Measurements from ENCODE around the gene NME3. TPM values are rescaled to one million over a fixed set of nuclear protein-coding genes. Genes with fewer than 3 reads are reported as not detected.
A peak's percentile ranks its signal among the peaks of the same experiment; 100 is the strongest.

Gene NME3
- 61.9 and 69.7 TPM in 2 replicates for total RNA-seq
- 8.7 and 9.9 TPM in 2 replicates for polyA plus RNA-seq
- 31.5 and 38.8 TPM in 2 replicates for polyA plus RNA-seq (2012)
- 2.4 and 3.9 TPM in 2 replicates for polyA minus RNA-seq (ENCODE audit: low replicate concordance)

GRCh38 chr16:1771188-1771863 is at the start of gene NME3:
Gene NME3, minus strand, starts transcription at chr16:1771543. Its CDS starts 9 bp downstream, at chr16:1771534.
- H3K4me3 ChIP-seq (replicated peaks in 1 of 4; ENCODE audit: control extremely low read depth in 1 of 4, insufficient read depth in 1 of 4, low read depth in 3 of 4, low read length in 4 of 4), result peak within 1 kb of the TSS; percentile 76 to 89 (median 84)
- no peak for TF ChIP-seq CTCF (conservative IDR thresholded peaks at IDR 0.05 in 1 of 2, IDR thresholded peaks at IDR 0.05 in 1 of 2; ENCODE audit: low read depth in 1 of 2, low read length in 2 of 2)
- no peak for TF ChIP-seq EZH2 (IDR thresholded peaks at IDR 0.05; ENCODE audit: low read length, missing control alignments)
- H2AFZ ChIP-seq (ENCODE audit: low read length), result no peak within 1 kb of the TSS
- no peaks in the 10 kb centered on the region for H3K27me3 ChIP-seq (ENCODE audit: control insufficient read depth, insufficient read depth, low read length)
- peaks cover 31% of the 10 kb centered on the region for H3K79me2 ChIP-seq (ENCODE audit: control insufficient read depth, insufficient read depth, low read length)
- H3K27ac ChIP-seq (ENCODE audit: insufficient read depth, low read length), result peak within 1 kb of the TSS; percentile 80
- H4K20me1 ChIP-seq (ENCODE audit: control insufficient read depth, extremely low read depth, insufficient read depth, low read length), result no peaks in the 10 kb centered on the region
- no peaks in the 10 kb centered on the region for H3K9me3 ChIP-seq (ENCODE audit: control insufficient read depth, insufficient read depth, low read depth, low read length)
- peaks cover 28% of the 10 kb centered on the region for H3K36me3 ChIP-seq (ENCODE audit: control insufficient read depth, insufficient read depth, low read length)
- DNase-seq (ENCODE audit: low read depth in 2 of 2), result peak; percentile 69
- peak within 1 kb of the TSS; percentile 85 for H3K9ac ChIP-seq (ENCODE audit: insufficient read depth, low read length)
- H3K4me2 ChIP-seq (ENCODE audit: extremely low read depth, insufficient read depth, low read length), result peak within 1 kb of the TSS; percentile 100
- peaks cover 21% of the 10 kb centered on the region for H3K4me1 ChIP-seq (ENCODE audit: control insufficient read depth, extremely low read depth, insufficient read depth, low read length)

GRCh38 chr16:1820946-1821290 is 49.6 kb upstream of the NME3 start:
- Histone ChIP-seq H2AFZ (ENCODE audit: low read length) (no peak overlapping the region), H3K4me1 (ENCODE audit: control insufficient read depth, extremely low read depth, insufficient read depth, low read length) (no peaks in the 10 kb centered on the region), H3K79me2 (ENCODE audit: control insufficient read depth, insufficient read depth, low read length) (peaks cover 2% of the 10 kb centered on the region), H3K36me3 (ENCODE audit: control insufficient read depth, insufficient read depth, low read length) (peaks cover 8% of the 10 kb centered on the region), H3K4me2 (ENCODE audit: extremely low read depth, insufficient read depth, low read length) (no peak overlapping the region), H3K27me3 (ENCODE audit: control insufficient read depth, insufficient read depth, low read length) (no peaks in the 10 kb centered on the region), H3K27ac (ENCODE audit: insufficient read depth, low read length) (no peak overlapping the region), H3K9me3 (ENCODE audit: control insufficient read depth, insufficient read depth, low read depth, low read length) (no peaks in the 10 kb centered on the region), H3K4me3 (replicated peaks in 1 of 4; ENCODE audit: control extremely low read depth in 1 of 4, insufficient read depth in 1 of 4, low read depth in 3 of 4, low read length in 4 of 4) (no peak overlapping the region), H3K9ac (ENCODE audit: insufficient read depth, low read length) (no peak overlapping the region), H4K20me1 (ENCODE audit: control insufficient read depth, extremely low read depth, insufficient read depth, low read length) (no peaks in the 10 kb centered on the region)
- no peak for DNase-seq (ENCODE audit: low read depth in 2 of 2)
- TF ChIP-seq CTCF (conservative IDR thresholded peaks at IDR 0.05 in 1 of 2, IDR thresholded peaks at IDR 0.05 in 1 of 2; ENCODE audit: low read depth in 1 of 2, low read length in 2 of 2) (no peak), EZH2 (IDR thresholded peaks at IDR 0.05; ENCODE audit: low read length, missing control alignments) (no peak)

- H3K79me2 ChIP-seq (ENCODE audit: control insufficient read depth, insufficient read depth, low read length), result peaks cover 2% of the 10 kb centered on the region
- H2AFZ ChIP-seq (ENCODE audit: low read length), result no peak overlapping the region
- TF ChIP-seq EZH2 (IDR thresholded peaks at IDR 0.05; ENCODE audit: low read length, missing control alignments), result no peak
- no peak for TF ChIP-seq CTCF (conservative IDR thresholded peaks at IDR 0.05 in 1 of 2, IDR thresholded peaks at IDR 0.05 in 1 of 2; ENCODE audit: low read depth in 1 of 2, low read length in 2 of 2)
- no peak overlapping the region for H3K9ac ChIP-seq (ENCODE audit: insufficient read depth, low read length)
- no peak for DNase-seq (ENCODE audit: low read depth in 2 of 2)
- no peaks in the 10 kb centered on the region for H4K20me1 ChIP-seq (ENCODE audit: control insufficient read depth, extremely low read depth, insufficient read depth, low read length)
- H3K4me1 ChIP-seq (ENCODE audit: control insufficient read depth, extremely low read depth, insufficient read depth, low read length), result no peaks in the 10 kb centered on the region
- no peak overlapping the region for H3K4me2 ChIP-seq (ENCODE audit: extremely low read depth, insufficient read depth, low read length)
- no peaks in the 10 kb centered on the region for H3K27me3 ChIP-seq (ENCODE audit: control insufficient read depth, insufficient read depth, low read length)
- peaks cover 10% of the 10 kb centered on the region for H3K36me3 ChIP-seq (ENCODE audit: control insufficient read depth, insufficient read depth, low read length)
- H3K4me3 ChIP-seq (replicated peaks in 1 of 4; ENCODE audit: control extremely low read depth in 1 of 4, insufficient read depth in 1 of 4, low read depth in 3 of 4, low read length in 4 of 4), result no peak overlapping the region
- H3K27ac ChIP-seq (ENCODE audit: insufficient read depth, low read length), result no peak overlapping the region
- no peaks in the 10 kb centered on the region for H3K9me3 ChIP-seq (ENCODE audit: control insufficient read depth, insufficient read depth, low read depth, low read length)
Measured at GRCh38 chr16:1820096-1820945, 49.0 kb upstream of the NME3 start.
